ENCODE measurements around the gene HRK. TPM values are rescaled to one million over a fixed set of nuclear protein-coding genes. Genes with fewer than 3 reads are reported as not detected.

The HRK gene
- not detected for total RNA-seq

- CTCF ChIA-PET: interaction anchor here (0.8 kb wide), 1 partner anchor 18 kb away, joined by 4 read pairs; no protein-coding TSS in a partner anchor
- POLR2A ChIA-PET: no interaction called here
Measured at GRCh38 chr12:116881325-116881876, at the start of gene HRK. HRK (minus strand) TSS chr12:116881441; CDS start chr12:116881307, 134 bp downstream.

- ChIA-PET POLR2A (no interaction called here), CTCF (no interaction called here)
Measured at GRCh38 chr12:116929885-116930284, 48.6 kb upstream of the HRK start.

GRCh38 chr12:116928504-116928903 lies 47.3 kb upstream of the HRK start:
- ChIA-PET POLR2A (no interaction called here), CTCF (interaction anchor here (1.4 kb wide), 1 partner anchor 12 kb away, joined by 3 read pairs; no protein-coding TSS in a partner anchor)

DNA sequence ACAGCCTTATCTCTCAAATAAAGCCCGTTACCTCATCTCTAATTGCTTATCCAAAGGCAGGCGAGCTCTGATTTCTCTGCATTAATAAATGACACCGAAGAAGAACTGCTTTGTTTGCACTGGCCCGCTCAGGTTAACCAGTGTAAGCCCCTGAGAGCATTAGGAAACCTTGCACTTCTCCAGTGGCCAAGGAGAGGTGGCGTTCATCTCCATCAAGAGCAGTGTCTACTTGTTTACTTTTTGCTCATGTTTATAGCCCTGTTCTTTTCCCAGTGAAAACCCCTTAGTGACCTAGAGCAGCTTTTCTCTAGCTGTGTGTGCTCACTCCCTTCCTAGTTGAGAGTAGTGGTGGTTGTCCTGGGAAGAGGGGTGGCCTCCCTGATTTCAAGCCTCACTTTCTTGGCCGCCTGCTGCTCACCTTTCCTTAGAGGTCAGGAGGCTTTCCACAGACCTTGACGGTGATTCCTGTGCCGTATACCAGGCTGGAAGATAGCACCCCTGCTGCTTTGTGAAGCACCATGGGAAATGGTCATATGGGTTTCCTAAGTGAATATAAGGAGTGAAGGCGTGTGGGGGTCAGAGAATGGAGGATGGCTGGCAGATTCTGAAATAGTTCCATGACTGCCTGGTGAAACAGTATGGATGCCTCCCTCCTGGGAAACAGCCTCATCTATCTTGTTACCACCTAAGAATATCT lies 46.2 kb upstream of the HRK start:
- ChIA-PET CTCF (interaction anchor here (0.5 kb wide), 1 partner anchor 41 kb away, joined by 4 read pairs; no protein-coding TSS in a partner anchor), POLR2A (no interaction called here)

- CTCF ChIA-PET: interaction anchor here (0.5 kb wide), 1 partner anchor 40 kb away, joined by 4 read pairs; no protein-coding TSS in a partner anchor
- POLR2A ChIA-PET: no interaction called here
Measured at GRCh38 chr12:116926283-116927243, 45.3 kb upstream of the HRK start.

- CTCF ChIA-PET: interaction anchor here (1.5 kb wide), 1 partner anchor 24 kb away, joined by 4 read pairs; no protein-coding TSS in a partner anchor
- POLR2A ChIA-PET: interaction anchor here (0.7 to 1.4 kb wide), 3 partner anchors 24 to 816 kb away, joined by 3 to 4 read pairs (median 3); no protein-coding TSS in a partner anchor
Measured at GRCh38 chr12:116924558-116925453, 43.6 kb upstream of the HRK start.

- POLR2A ChIA-PET: no interaction called here
- CTCF ChIA-PET: no interaction called here
Measured at GRCh38 chr12:116922194-116922897, 41.1 kb upstream of the HRK start.

DNA sequence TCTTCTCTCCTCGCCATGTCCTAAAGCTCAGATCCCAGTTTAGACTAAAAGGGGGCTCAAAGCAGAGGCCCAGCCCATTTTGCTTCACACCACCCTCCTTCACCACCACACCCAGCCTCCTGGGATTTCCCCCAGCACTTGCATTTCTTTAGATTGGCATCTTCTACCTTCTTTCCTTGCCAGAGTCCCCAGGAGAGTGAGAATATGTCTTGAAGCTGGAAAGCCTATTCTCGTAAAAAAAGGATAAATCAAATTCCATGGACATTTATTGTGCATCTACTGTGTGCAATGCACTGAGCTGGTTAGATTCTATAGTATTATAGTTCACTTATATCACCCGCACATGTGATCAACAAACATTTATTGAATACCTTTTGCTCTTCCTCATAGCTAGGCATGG lies 39.7 kb upstream of the HRK start:
- POLR2A ChIA-PET: no interaction called here
- CTCF ChIA-PET: no interaction called here

DNA sequence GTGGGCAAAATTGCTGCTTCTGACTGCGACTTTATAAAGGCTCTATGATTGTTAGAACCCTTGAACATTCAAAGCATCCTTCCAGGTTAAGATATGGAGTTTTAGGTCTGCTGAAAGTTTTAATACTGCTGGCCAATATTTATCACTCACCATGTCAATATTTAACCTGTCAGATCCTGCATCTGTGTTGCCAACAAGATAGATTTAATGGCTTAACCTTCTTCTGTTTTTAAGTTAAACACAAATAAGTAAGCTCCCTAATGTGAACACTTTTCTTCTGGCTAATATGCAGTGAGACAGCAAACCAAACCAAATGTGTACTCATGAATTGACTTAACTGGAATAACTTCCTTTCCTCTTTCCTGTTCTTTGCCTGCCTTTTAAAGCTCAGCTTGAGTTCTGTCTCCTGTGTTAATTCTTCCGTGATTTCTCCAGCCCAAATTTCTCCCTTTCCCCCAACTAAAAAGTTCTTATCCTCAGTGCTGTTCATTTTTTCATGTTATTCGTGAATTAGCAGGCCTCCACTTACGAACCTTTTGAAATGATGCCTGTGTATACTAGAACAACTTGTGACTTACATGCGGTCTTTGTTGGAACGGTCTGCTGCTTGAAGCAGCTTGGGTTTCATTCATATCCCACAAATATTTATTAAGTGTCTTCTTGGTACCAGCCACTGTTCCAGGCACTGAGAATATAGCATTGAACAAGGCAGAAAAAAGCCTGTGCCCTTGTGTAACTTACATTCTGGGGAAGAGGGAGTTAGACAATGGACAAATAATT lies 38.7 kb upstream of the HRK start:
- CTCF ChIA-PET: interaction anchor here (0.9 kb wide), 1 partner anchor 200 kb away, joined by 3 read pairs; no protein-coding TSS in a partner anchor
- POLR2A ChIA-PET: no interaction called here

DNA sequence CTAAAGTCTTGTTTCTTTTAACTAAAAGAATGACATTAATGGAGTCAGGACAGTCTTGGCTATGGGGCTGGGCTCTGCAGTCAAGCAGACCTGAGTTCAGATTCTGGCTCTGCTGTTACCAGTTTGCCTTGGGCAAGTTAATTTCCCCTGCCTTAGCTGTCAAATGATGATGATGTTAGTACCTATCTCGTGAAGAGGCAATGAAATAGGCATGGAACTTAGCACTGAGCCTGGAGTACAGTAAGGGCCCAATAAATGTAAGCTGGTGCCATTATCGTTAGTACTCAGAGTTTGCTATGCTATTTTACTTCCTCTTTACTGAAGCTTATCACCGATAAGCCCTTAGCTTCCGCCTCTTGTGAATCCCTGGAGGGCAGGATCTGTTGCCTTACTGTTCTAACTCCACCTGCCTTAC lies 38.0 kb upstream of the HRK start:
- POLR2A ChIA-PET: no interaction called here
- CTCF ChIA-PET: interaction anchor here (0.9 kb wide), 1 partner anchor 200 kb away, joined by 3 read pairs; no protein-coding TSS in a partner anchor

GRCh38 chr12:116918464-116918863 lies 37.2 kb upstream of the HRK start:
- ChIA-PET CTCF (no interaction called here), POLR2A (no interaction called here)

DNA sequence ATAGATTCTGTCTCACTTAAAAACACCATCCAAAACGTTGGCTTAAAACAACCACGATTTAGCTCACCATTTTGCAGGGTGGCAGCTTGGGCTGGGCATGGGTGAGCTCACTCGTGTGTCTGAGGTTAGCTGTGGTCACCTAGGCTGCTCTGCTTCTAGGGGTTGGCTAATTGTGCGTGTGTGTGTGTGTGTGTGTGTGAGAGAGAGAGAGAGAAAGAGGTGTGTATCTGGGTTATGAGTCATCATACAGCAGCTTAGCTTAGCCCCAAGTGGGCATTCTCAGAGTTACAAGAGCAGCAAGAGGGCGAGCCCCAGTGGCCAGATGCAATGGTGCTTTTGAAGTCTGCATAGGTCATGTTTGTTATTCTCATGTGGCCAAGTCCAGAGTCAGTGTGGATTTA lies 35.5 kb upstream of the HRK start:
- POLR2A ChIA-PET: no interaction called here

DNA sequence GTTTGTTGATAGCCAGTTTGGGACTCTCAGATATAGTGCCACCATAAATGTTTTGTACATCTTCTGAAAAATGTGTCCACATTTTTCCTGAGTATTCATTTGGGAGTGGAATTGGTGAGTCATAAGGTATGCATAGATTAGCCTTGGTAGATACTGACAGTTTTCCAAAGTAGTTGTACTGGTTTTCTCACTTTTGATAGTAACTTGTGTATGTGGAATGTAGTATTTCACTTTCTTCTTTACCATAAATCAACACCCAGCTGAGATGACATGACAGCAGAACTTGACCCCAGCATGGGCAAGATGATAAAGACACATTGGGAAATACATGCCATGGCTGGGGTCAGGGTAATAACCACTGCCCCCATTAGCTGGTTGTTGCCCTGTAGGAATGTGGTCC lies 34.9 kb upstream of the HRK start:
- ChIA-PET POLR2A (no interaction called here), CTCF (interaction anchor here (0.8 to 1.2 kb wide), 3 partner anchors 12 to 184 kb away, joined by 3 to 4 read pairs (median 3); no protein-coding TSS in a partner anchor)

More for the DNA sequence above, 35.5 kb upstream of the HRK start:
- CTCF ChIA-PET: interaction anchor here (0.6 to 1.2 kb wide), 4 partner anchors 12 to 183 kb away, joined by 3 to 4 read pairs (median 3); no protein-coding TSS in a partner anchor

- ChIA-PET CTCF (no interaction called here), POLR2A (no interaction called here)
Measured at GRCh38 chr12:116915326-116915725, 34.1 kb upstream of the HRK start.

DNA sequence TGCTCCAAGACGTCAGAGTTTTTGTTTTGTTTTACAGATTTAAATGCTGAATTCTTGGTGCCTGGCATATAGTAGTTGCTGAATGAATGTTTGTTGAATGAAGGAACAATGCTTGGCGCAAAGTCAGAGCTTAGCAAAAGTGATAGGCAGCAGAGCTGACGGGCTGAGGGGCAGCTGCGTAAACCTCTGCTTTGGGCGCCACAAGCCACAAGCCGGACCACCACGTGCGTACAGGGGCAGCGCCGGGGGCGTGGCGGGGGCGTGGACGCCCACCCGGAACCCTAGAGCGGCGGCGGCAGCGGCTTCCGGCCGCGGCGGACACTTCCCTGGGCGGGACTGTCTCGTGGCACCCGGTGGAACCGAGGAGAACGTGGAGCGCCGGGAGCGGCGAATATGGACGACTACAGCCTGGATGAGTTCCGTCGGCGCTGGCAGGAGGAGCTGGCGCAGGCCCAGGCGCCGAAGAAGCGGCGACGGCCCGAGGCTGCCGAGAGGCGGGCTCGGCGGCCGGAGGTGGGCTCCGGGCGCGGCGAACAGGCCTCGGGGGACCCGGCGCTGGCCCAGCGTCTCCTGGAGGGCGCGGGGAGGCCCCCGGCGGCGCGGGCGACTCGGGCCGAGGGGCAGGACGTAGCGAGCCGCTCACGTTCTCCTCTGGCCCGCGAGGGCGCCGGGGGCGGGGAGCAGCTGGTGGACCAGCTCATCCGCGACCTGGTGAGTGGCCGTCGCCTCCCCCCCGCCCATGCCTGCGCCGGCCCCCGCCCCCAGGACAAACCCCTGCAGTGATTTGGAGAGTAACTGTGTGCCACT lies 29.6 kb upstream of the HRK start, which contains the start of gene FBXW8:
TSS of gene FBXW8 (plus strand) at position 306 of the 807 bp plus-strand sequence. CDS start at position 394, 88 bp downstream.
- ChIA-PET POLR2A (no interaction called here), CTCF (no interaction called here)

GRCh38 chr12:116910280-116910644 lies 29.0 kb upstream of the HRK start:
- CTCF ChIA-PET: no interaction called here
- POLR2A ChIA-PET: no interaction called here

DNA sequence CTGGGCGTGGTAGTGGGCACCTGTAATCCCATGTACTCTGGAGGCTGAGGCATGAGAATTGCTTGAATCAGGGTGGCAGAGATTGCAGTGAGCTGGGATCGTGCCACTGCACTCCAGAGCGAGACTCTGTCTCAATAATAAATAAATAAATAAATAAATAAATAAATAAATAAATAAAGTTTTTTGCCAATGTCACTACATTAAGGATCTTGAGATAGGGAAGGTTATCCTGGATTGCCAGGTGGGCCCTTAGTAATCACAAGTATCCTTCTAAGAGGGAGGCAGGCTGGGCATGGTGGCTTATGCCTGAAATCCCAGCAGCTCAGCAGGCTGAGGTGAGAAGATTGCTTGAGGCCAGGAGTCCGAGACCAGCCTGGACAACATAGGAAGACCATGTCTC lies 25.0 kb upstream of the HRK start:
- ChIA-PET CTCF (no interaction called here), POLR2A (no interaction called here)

All from activated CD8-positive, alpha-beta memory T cell treated with anti-CD3 and anti-CD28 coated beads for 36 hours (primary cell).